Motor neuron (in vitro differentiated cells): ENCODE data around the gene TBX10. TPM values are rescaled to one million over a fixed set of nuclear protein-coding genes. Genes with fewer than 3 reads are reported as not detected.
"Not testable (repeated sequence)": the region's sequence is repeated elsewhere in the genome, so short reads cannot be mapped to it uniquely, and the experiment has no call there.

ENCODE experiments used
- ATAC-seq, 8 experiments: fragments of 200-7000 bp; cut with Tn5 transposase; replicated peaks in 6 of 8; 2 replicates each; pipeline ENCODE4 v1.8.0; 2021; ENCODE audit warnings: mild to moderate bottlenecking in 8 of 8, moderate library complexity in 8 of 8
- H3K27ac ChIP-seq, 2 donors: fragments of 250-450 bp; sonication (Bioruptor Pico); 2 replicates each; pipeline ENCODE4 v1.9.0; 2021; ENCODE audit warnings: antibody characterized with exemption in 2 of 2, mild to moderate bottlenecking in 2 of 2, moderate library complexity in 1 of 2
- H3K4me1 ChIP-seq, 2 donors: fragments of 250-450 bp; sonication (Bioruptor Pico); replicated peaks in 1 of 2; 2 replicates each; pipeline ENCODE4 v1.6.1; 2021; ENCODE audit warnings: antibody characterized with exemption in 2 of 2, mild to moderate bottlenecking in 2 of 2, moderate library complexity in 1 of 2
- H3K4me3 ChIP-seq, 5 donors: fragments of 250-450 bp; sonication (Bioruptor Pico); 2 replicates each; pipeline ENCODE4 v1.9.0; 2021; ENCODE audit warnings: antibody characterized with exemption in 5 of 5, mild to moderate bottlenecking in 5 of 5, moderate library complexity in 4 of 5
- WGBS, 10 experiments: fragments of 450-650 bp; shearing (Covaris generic); methylation state at CpG; one replicate each; pipeline ENCODE4 v1.0.0; 2022; 5-methylcytosine and 5-hydroxymethylcytosine counted together
- in situ Hi-C, 9 experiments: fragments of 400-800 bp; cut with MboI; loops; one replicate each; pipeline ENCODE4 v1.15.0; 2021; ENCODE audit warnings: low sequenced_read_pairs in 9 of 9, low pct_unique_long_range_greater_than_20kb in 2 of 9; ENCODE audit not compliant: unreplicated experiment in 9 of 9
- total RNA-seq, 8 experiments: library from RNA; unstranded; fragments of 300-600 nt; gene quantifications; 2 replicates each; pipeline versions ENCODE4 v1.2.3 to v1.2.4, GENCODE V29; 2022

The TBX10 gene
- total RNA-seq, 8 experiments from 2014 or later: 0.22 to 0.71 (median 0.37) TPM; not detected in 3

GRCh38 chr11:67640021-67640757, 626 bp upstream of the TBX10 start:
- peaks cover 19 to 21% of the 10 kb centered on the region in 2 donors for H3K4me1 ChIP-seq
- WGBS, 10 experiments: 20 to 100% (median 75%) methylated on average over 1 to 10 of the region's 23 CpGs; no CpG with 5 or more reads in 6 of the 10 experiments
- no peak overlapping the region for H3K4me3 ChIP-seq
- ATAC-seq: peak; percentile 66 to 98 (median 82)
- no peak overlapping the region for H3K27ac ChIP-seq
- in situ Hi-C loops: loop anchor here in 1 of 9 experiments (25.0 kb wide), 1 partner anchor 147 kb away; no protein-coding TSS in a partner anchor

- ATAC-seq: no peak
- in situ Hi-C loops: loop anchor here in 1 of 9 experiments (25.0 kb wide), 1 partner anchor 149 kb away; no protein-coding TSS in a partner anchor
- 67 to 100% (median 86%) methylated on average over 1 to 9 of the region's 24 CpGs; no CpG with 5 or more reads in 6 of the 10 experiments for WGBS, 10 experiments
- no peak overlapping the region for H3K4me3 ChIP-seq
- H3K4me1 ChIP-seq: peaks cover 19 to 21% of the 10 kb centered on the region in 2 donors
- no peak overlapping the region for H3K27ac ChIP-seq
These were observed 777 bp downstream of the TBX10 start for GRCh38 chr11:67638535-67639437.

- peaks cover 19 to 21% of the 10 kb centered on the region in 2 donors for H3K4me1 ChIP-seq
- WGBS, 10 experiments: 93% methylated on average over 2 of the region's 3 CpGs; no CpG with 5 or more reads in 9 of the 10 experiments
- not testable (repeated sequence) for H3K27ac ChIP-seq, ATAC-seq, H3K4me3 ChIP-seq
- in situ Hi-C loops: loop anchor here in 1 of 9 experiments (25.0 kb wide), 1 partner anchor 150 kb away; no protein-coding TSS in a partner anchor
These were observed 2.1 kb downstream of the TBX10 start for GRCh38 chr11:67637441-67637840.

- no peak overlapping the region for H3K4me3 ChIP-seq
- 10 to 100% (median 96%) methylated on average over 1 to 5 of the region's 6 CpGs; no CpG with 5 or more reads in 3 of the 10 experiments for WGBS, 10 experiments
These were observed 2.6 kb downstream of the TBX10 start for GRCh38 chr11:67636962-67637361.

GRCh38 chr11:67635231-67635521, 4.4 kb downstream of the TBX10 start:
- ATAC-seq: no peak
- Histone ChIP-seq H3K27ac (no peak overlapping the region), H3K4me3 (no peak overlapping the region), H3K4me1 (peaks cover 14 to 19% of the 10 kb centered on the region in 2 donors)
- WGBS, 10 experiments: 33 to 100% (median 90%) methylated on average over 1 to 3 of the region's 4 CpGs; no CpG with 5 or more reads in 3 of the 10 experiments
- in situ Hi-C loops: loop anchor here in 1 of 9 experiments (25.0 kb wide), 1 partner anchor 152 kb away; no protein-coding TSS in a partner anchor

More at GRCh38 chr11:67636962-67637361, 2.6 kb downstream of the TBX10 start:
- ATAC-seq: no peak
- peaks cover 19 to 21% of the 10 kb centered on the region in 2 donors for H3K4me1 ChIP-seq
- H3K27ac ChIP-seq: no peak overlapping the region
- in situ Hi-C loops: loop anchor here in 1 of 9 experiments (25.0 kb wide), 1 partner anchor 150 kb away; no protein-coding TSS in a partner anchor

GRCh38 chr11:67634366-67635230, 5.0 kb downstream of the TBX10 start:
- in situ Hi-C loops: loop anchor here in 1 of 9 experiments (25.0 kb wide), 1 partner anchor 153 kb away; no protein-coding TSS in a partner anchor
- 38 to 100% (median 78%) methylated on average over 1 to 6 of the region's 20 CpGs; no CpG with 5 or more reads in 4 of the 10 experiments for WGBS, 10 experiments
- H3K27ac ChIP-seq: no peak overlapping the region
- no peak for ATAC-seq
- H3K4me1 ChIP-seq: peaks cover 9 to 13% of the 10 kb centered on the region in 2 donors
- H3K4me3 ChIP-seq: no peak overlapping the region

- Histone ChIP-seq H3K4me3 (no peak overlapping the region), H3K4me1 (peaks cover 9 to 10% of the 10 kb centered on the region in 2 donors), H3K27ac (no peak overlapping the region)
- in situ Hi-C loops: loop anchor here in 1 of 9 experiments (25.0 kb wide), 1 partner anchor 153 kb away; no protein-coding TSS in a partner anchor
- 92 to 100% (median 95%) methylated on average over 1 to 6 of the region's 22 CpGs; no CpG with 5 or more reads in 7 of the 10 experiments for WGBS, 10 experiments
- ATAC-seq: no peak
These were observed 5.7 kb downstream of the TBX10 start for GRCh38 chr11:67633758-67634365.

GRCh38 chr11:67632982-67633755, 6.4 kb downstream of the TBX10 start:
- in situ Hi-C loops: loop anchor here in 1 of 9 experiments (25.0 kb wide), 1 partner anchor 154 kb away; no protein-coding TSS in a partner anchor
- Histone ChIP-seq H3K4me1 (peaks cover 9 to 10% of the 10 kb centered on the region in 2 donors), H3K4me3 (no peak overlapping the region), H3K27ac (no peak overlapping the region)
- WGBS, 10 experiments: 80 to 100% (median 95%) methylated on average over 2 to 4 of the region's 30 CpGs; no CpG with 5 or more reads in 7 of the 10 experiments
- no peak for ATAC-seq

GRCh38 chr11:67632175-67632981, 7.2 kb downstream of the TBX10 start:
- in situ Hi-C loops: loop anchor here in 1 of 9 experiments (25.0 kb wide), 1 partner anchor 155 kb away; no protein-coding TSS in a partner anchor
- peak overlapping the region in 1 of 2 donors; percentile 87 for H3K27ac ChIP-seq
- no peak for ATAC-seq
- H3K4me1 ChIP-seq: peaks cover 9 to 13% of the 10 kb centered on the region in 2 donors
- 40 to 100% (median 86%) methylated on average over 1 to 4 of the region's 12 CpGs; no CpG with 5 or more reads in 1 of the 10 experiments for WGBS, 10 experiments
- H3K4me3 ChIP-seq: no peak overlapping the region

- H3K4me3 ChIP-seq: no peak overlapping the region
- WGBS, 10 experiments: 92 to 100% (median 100%) methylated on average over 1 to 2 of the region's 2 CpGs; no CpG with 5 or more reads in 6 of the 10 experiments
These were observed 7.7 kb downstream of the TBX10 start for GRCh38 chr11:67631853-67632174.

More at GRCh38 chr11:67631853-67632174, 7.7 kb downstream of the TBX10 start:
- peaks cover 12 to 19% of the 10 kb centered on the region in 2 donors for H3K4me1 ChIP-seq
- no peak for ATAC-seq
- in situ Hi-C loops: loop anchor here in 1 of 9 experiments (25.0 kb wide), 1 partner anchor 155 kb away; no protein-coding TSS in a partner anchor
- H3K27ac ChIP-seq: peak overlapping the region in 1 of 2 donors; percentile 87
